Ishikawa (cell line): Measurements from ENCODE around the gene IL3RA.

Source experiments
- CEBPB ChIP-seq: IDR thresholded peaks from 2 replicates; pipeline ENCODE4 v1.6.1; 2012
- CREB1 ChIP-seq: IDR thresholded peaks from 2 replicates; pipeline ENCODE4 v1.6.1; 2012; ENCODE audit warnings: low read depth
- EGR1 ChIP-seq: IDR thresholded peaks from 2 replicates; pipeline ENCODE4 v1.6.1; 2012
- EP300 ChIP-seq: IDR thresholded peaks from 2 replicates; pipeline ENCODE4 v1.6.1; 2012; ENCODE audit warnings: borderline replicate concordance
- FOXM1 ChIP-seq: IDR thresholded peaks from 2 replicates; pipeline ENCODE4 v1.6.1; 2012; ENCODE audit warnings: low read depth, borderline replicate concordance
- NFIC ChIP-seq: IDR thresholded peaks from 2 replicates; pipeline ENCODE4 v1.6.1; 2012
- RAD21 ChIP-seq: IDR thresholded peaks from 2 replicates; pipeline ENCODE4 v1.6.1; 2012; ENCODE audit warnings: low read depth
- TAF1 ChIP-seq: IDR thresholded peaks from 2 replicates; pipeline ENCODE4 v1.6.1; 2012; ENCODE audit warnings: low read depth, mild to moderate bottlenecking
- TCF12 ChIP-seq: IDR thresholded peaks from 2 replicates; pipeline ENCODE4 v1.6.1; 2012; ENCODE audit warnings: low read depth
- TEAD4 ChIP-seq: IDR thresholded peaks from 2 replicates; pipeline ENCODE4 v1.6.1; 2012
- USF1 ChIP-seq: IDR thresholded peaks from 2 replicates; pipeline ENCODE4 v1.6.1; 2012
- YY1 ChIP-seq: IDR thresholded peaks from 2 replicates; pipeline ENCODE4 v1.6.1; 2012; ENCODE audit warnings: low read depth
- ZBTB7A ChIP-seq: IDR thresholded peaks from 2 replicates; pipeline ENCODE4 v1.6.1; 2012; ENCODE audit warnings: low read depth
- TF ChIP-seq, protein P1 (sequence below): IDR thresholded peaks from 2 replicates; pipeline ENCODE4 v1.6.1; 2012; ENCODE audit warnings: low read depth, mild to moderate bottlenecking
- TF ChIP-seq, protein P2 (sequence below): IDR thresholded peaks from 2 replicates; pipeline ENCODE4 v1.6.1; 2012

Gene IL3RA

DNA sequence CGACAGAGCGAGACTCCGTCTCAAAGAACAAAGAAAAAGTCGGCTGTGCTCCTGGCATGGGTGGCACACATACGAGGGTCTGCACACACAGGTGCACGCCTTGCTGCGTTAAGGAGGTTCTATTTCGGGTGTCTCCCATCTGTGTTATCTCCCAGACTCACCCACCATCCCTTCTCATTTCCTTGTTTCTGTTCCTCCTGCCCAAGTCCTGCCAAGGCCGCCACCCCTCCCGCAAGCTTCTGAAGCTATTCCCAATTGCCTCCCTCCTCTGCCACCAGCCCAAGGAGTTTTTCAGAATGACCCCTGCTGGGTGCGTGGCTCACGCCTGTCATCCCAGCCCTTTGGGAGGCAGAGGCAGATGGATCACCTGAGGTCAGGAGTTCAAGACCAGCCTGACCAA, 6.0 kb upstream of the IL3RA start:
- TF ChIP-seq TAF1 (no peak), NFIC (no peak), EGR1 (no peak), EP300 (no peak), RAD21 (no peak), ZBTB7A (no peak), FOXM1 (no peak), YY1 (no peak), TCF12 (no peak), USF1 (no peak), TEAD4 (no peak), CEBPB (no peak), CREB1 (no peak)
- TF ChIP-seq, protein P1, sequence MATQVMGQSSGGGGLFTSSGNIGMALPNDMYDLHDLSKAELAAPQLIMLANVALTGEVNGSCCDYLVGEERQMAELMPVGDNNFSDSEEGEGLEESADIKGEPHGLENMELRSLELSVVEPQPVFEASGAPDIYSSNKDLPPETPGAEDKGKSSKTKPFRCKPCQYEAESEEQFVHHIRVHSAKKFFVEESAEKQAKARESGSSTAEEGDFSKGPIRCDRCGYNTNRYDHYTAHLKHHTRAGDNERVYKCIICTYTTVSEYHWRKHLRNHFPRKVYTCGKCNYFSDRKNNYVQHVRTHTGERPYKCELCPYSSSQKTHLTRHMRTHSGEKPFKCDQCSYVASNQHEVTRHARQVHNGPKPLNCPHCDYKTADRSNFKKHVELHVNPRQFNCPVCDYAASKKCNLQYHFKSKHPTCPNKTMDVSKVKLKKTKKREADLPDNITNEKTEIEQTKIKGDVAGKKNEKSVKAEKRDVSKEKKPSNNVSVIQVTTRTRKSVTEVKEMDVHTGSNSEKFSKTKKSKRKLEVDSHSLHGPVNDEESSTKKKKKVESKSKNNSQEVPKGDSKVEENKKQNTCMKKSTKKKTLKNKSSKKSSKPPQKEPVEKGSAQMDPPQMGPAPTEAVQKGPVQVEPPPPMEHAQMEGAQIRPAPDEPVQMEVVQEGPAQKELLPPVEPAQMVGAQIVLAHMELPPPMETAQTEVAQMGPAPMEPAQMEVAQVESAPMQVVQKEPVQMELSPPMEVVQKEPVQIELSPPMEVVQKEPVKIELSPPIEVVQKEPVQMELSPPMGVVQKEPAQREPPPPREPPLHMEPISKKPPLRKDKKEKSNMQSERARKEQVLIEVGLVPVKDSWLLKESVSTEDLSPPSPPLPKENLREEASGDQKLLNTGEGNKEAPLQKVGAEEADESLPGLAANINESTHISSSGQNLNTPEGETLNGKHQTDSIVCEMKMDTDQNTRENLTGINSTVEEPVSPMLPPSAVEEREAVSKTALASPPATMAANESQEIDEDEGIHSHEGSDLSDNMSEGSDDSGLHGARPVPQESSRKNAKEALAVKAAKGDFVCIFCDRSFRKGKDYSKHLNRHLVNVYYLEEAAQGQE, result no peak
- TF ChIP-seq, protein P2, sequence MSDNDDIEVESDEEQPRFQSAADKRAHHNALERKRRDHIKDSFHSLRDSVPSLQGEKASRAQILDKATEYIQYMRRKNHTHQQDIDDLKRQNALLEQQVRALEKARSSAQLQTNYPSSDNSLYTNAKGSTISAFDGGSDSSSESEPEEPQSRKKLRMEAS, result no peak

DNA sequence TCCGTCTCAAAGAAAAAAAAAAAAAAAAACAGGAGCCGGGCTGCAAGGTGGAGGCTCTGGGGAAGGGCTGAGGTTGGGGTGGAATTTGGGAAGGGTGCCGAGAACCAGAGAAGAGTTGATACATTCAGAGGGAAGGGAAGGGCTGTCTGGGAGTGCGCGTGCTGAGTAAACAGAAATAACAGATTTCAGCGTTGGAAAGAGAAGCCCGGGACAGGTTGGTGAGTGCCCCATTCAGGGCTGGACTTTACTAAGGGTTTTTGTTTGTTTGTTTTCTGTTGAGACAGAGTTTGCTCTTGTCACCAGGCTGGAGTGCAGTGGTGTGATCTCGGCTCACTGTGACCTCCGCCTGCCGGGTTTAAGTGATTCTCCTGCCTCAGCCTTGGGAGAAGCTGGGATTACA, 1.7 kb upstream of the IL3RA start:
- TF ChIP-seq TEAD4 (no peak), CREB1 (no peak), RAD21 (no peak), ZBTB7A (no peak), TCF12 (no peak), FOXM1 (no peak), EP300 (no peak), YY1 (no peak), TAF1 (no peak), USF1 (no peak)

DNA sequence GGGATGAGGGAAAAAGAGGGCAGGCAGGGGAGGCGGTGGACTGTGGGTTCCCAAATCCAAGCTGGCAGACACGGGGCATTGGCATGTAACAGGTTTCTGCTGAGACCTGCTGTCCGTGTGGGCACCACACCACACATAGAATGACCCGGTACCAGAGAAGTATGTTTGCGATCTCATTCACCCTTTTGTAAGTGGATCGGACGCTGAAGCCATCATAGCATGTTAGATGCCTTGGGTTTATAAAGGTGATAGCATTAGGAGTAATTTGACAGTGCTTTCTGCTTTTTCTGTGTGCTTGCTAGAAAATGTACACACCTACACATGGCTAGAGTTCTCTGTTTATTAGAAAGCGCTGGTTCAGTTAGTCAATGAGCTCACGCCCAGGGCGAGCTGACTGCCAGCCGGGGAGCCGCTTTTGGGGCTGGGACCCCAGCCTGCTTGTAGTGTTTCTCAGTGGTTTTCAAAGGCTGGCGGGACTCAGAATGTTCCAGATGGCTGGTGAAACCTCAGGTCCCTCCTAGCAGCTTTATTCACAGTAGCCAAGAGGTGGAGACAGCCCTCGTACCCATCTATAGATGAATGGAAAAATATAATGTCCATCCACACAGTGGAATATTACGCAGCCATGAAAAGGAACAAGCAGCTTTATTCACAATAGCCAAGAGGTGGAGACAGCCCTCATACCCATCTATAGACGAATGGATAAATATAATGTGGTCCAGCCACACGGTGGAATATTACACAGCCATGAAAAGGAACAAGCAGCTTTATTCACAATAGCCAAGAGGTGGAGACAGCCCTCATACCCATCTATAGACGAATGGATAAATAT, 579 bp downstream of the IL3RA start:
- TF ChIP-seq ZBTB7A (no peak), USF1 (no peak), CEBPB (no peak), EP300 (no peak), TEAD4 (no peak), TCF12 (no peak), CREB1 (no peak), TAF1 (no peak), RAD21 (no peak)
- TF ChIP-seq, protein P2, result no peak
- TF ChIP-seq, protein P1, result no peak

DNA sequence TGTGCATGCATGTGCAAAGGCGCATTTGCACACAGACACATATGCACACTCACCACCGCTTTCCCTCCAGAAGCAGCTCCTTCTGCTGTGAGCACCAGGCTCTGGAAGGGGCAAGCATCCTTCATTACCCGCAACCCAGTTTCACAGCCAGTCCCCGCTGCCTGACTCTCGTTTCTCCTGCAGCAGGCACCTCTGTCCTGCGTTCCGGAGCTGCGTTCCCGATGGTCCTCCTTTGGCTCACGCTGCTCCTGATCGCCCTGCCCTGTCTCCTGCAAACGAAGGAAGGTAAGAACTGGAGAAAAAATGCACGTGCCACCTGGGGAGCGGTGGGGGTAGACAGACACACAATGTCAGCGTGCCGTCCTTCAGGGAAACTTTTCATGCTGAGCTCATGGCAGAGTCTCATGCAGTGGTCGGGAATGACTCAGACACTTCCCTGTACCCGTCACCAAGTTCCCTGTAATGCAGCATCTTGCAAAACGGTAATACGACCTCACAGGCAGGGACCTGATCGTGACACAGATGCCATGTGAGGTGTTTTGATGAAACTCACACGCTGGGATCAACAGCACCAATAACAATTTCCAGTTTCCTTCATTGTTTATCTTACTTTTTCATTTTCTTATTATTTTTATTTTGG, 5.1 kb downstream of the IL3RA start:
- TF ChIP-seq FOXM1 (no peak), ZBTB7A (no peak), CEBPB (no peak), USF1 (no peak), TAF1 (no peak), EP300 (no peak), YY1 (no peak), RAD21 (no peak), NFIC (no peak), EGR1 (no peak), TCF12 (no peak), TEAD4 (no peak), CREB1 (no peak)
- TF ChIP-seq, protein P2, result no peak
- TF ChIP-seq, protein P1, result no peak
